ENCODE results near the gene KL.

The KL gene

DNA sequence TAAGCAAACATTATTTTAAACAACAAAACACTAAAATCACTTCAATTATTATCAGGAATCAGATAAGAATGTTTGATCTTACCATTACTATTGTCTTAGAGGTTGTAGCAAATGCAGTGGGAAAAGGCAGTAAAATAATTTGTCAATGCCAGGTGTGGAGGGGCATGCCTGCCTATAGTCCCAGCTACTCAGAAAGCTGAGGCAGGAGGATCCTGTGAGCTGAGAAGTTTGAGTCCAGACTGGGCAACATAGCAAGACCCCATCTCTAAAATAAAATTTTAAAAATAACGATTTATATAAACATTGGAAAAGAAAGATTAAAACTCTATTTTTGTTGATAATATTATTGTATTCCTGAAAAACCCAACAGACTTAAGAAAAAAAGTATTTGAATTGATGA lies 66.8 kb downstream of the KL start:
- no peak for DNase-seq (ENCODE audit: low read depth)

DNA sequence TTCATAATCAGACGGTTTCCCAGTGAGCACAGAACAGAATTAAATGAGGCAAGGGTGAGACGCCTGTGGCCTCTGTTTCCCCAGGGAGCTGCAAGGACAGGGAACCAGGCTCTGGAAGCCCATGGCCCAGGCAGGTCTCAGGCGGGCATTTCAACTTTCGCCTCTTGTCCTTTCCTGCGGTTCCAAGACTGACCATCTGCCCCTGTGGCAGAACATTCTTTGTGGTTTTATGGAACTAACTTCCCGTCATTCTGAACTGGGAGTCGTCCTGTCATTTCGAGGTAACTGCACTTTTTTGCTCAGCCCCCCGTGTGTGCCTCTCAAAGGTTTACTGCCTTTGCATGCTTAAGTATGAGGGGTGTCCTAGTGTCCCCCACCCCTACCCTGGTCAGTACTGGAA lies 70.9 kb downstream of the KL start:
- peak; percentile 59 for DNase-seq (ENCODE audit: low read depth)

DNA sequence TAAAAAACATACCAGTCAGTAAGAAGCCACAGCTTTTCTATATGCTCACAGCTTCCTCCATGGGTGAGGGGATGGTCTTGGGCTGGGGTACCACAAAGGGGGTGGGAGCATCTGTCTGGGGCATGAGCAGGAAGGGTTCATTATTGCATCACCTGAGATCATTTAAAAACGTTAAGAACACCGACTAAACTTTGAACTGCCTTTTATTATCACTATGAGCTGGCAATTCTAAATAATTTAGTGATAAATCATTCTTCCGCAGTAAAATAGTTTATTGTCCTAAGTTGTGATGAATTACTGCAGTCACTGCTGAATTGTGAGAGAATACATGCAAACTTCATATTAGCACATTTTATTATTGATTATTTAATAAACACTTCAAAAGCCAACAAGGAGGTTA lies 71.6 kb downstream of the KL start:
- peak; percentile 29 for DNase-seq (ENCODE audit: low read depth)

DNA sequence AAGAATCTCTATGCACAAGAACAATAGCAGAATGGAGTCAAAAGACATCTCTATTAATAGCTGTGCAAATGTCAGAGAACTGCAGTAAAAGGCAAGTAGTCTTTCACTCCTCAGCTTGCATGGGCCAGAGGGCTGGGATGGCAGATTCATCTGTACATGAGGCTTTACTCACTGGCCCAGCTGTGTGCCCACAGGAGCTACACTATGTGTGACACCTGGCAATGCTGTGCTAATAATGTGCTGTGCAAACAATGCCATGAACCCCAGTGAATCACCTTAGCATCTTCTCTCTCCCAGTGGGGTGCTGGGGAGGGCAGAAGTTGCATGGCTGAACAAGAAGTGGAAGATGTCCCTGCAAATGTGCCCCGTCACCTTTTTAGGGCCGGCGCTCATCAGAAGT lies 73.1 kb downstream of the KL start:
- no peak for DNase-seq (ENCODE audit: low read depth)

DNA sequence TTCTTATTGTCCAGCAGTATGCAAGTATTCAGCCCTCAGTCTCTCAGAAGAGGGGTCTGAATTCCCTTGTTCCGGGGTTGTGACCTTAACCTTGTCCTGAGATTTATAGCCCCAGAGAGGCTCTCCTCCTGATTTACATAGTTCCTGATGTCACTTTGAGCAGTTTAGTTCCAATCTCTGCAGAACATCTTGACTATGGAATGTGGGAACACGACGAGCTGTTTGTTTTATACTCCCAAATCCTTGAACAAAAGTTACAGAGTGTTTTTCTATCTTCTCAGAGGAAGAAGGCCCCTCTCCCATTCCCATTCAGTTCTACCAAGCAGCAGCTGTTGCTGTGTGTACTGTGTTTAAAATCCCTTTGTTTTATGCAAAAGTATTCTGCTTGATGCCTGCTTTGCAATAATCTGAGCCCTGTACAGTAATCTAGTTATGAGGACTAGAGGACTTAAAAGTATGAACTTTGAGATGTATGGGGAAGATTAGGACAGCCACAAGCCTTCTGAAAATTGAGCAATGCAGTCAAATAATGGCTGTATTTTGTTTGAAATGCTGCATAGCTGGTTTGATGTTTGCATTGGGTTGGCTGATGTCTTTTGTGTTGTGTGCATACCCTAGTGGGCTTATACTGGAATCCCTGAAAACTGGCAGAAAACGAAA lies 74.7 kb downstream of the KL start:
- peak; percentile 20 for DNase-seq (ENCODE audit: low read depth)

DNA sequence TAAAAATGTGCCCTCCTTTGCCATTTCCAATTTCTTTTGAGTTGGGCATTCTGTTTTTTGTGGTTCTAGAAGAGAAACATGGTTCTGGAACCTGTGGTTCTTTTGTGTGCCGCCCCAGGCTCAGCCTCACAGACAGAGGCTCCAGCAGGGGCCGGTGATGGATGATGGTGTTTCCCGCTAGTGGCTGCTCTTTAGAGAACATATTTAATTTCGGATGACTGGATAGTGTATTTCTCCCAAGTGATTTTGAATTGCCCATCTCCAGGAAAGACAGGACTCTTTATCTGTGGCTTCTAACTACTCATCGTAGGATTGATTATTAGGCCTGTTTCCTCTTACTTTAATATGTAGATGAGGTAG lies 75.2 kb downstream of the KL start:
- DNase-seq (ENCODE audit: low read depth) = no peak

DNA sequence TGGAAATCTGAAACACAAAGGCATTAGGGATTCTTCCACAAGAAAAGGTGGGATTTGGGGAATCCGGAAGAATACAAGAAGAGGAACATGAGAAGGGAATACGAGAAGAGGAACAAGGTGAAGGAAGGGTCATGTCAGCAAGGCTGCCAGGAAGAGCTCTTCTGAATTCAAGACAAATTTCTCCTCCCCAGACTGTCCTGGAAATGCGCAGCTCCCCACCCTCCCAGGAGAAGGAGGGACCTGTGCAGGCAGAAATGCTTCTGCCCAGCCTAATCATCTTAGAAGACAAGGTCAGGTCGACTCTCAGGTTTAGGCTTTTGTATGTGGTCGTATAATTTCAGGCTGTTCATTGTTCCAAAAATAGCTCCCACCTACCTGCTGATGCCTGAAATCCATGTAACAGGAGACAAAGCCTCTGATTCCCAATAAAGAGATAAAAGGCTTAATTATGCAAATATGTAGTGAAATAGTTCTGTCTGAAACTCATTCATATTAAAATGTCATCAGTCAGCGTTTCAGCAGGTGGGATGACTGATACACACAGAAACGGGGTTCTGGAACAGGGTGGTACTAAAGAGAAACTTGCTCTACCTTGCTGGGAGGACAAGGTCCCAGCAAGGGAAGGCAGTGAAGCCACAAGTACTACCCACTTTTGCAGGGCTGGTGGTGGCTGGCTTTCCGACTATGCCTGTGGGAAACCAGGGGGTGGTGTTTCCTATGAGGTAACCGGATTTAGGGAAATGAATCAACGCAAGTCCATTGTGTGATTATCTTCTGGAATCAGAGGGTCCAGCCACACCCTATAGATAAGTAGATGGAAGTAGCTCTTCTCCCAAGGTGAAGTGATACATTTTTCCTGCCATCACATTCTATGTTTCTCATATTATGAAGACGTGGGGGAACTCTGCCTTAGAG lies 76.1 kb downstream of the KL start:
- no peak for DNase-seq (ENCODE audit: low read depth)

DNA sequence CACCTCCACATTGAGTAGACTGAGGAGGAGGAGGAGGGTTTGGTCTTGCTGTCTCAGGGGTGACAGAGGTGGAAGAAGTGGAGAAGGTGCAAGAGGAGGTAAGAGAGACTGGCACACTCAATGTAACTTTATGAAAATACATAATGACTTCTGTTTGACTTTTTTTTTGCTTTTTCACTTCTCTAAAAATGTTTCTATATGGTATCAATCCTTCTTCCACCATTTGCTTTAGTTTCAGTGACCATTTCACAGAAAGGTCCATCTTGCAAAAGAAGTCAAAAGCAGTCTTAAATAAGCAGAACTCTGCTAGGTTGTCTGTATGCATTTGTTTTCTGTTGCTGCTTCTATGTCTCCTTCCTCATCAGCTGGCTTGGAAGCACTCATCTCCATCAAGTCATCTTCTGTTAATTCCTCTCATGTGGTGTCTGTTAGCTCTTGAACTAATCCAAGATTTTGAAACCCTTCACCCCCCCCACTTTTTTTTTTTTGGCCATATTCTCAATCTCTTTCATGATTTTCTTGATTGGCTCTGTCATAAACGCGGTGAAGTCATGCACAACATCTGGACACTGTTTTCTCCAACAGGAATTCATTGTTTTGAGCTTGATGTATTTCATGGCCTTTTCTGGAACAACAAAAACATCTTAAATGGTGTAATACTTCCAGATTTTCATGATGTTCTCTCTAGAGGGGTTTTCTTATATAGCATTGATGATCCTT lies 80.8 kb downstream of the KL start:
- no peak for DNase-seq (ENCODE audit: low read depth)

DNA sequence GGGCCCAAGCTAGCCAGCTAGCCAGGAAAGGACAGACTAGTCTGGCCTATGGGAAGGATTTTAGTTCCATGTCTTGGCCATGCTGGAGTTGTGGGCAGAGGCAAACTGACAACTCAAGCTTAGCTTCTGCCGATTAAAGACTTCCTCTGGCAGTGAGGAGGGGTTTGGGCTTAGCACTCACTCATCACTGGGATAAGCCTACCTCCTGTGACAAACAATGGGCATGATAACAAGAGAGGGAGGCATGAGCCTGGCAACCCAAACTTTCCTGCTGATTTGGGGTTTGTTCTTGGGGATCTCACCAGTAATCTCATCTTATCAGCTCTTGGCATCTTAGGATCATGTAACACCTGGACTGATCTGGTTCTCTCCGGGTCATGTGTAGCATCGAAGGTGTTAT lies 83.6 kb downstream of the KL start:
- no peak for DNase-seq (ENCODE audit: low read depth)

DNA sequence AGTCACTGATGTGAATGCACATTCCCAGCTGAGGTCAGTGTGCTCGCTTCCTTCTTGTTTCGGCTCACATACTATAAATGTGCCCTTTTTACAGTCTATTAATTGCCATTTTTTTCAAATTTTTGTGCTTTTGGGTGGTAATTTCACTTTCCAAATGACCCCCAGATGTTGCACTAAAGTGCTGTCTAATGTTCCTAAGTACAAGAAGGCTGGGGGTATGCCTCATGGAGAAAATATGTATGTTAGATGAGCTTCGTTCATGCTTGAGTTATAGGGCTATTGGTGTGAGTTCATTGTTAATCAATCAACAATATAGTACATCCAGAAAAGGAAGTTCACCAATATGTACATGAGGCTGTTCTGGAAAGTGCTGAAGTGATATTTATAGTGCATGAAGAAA lies 84.7 kb downstream of the KL start:
- DNase-seq (ENCODE audit: low read depth) = peak; percentile 12

DNA sequence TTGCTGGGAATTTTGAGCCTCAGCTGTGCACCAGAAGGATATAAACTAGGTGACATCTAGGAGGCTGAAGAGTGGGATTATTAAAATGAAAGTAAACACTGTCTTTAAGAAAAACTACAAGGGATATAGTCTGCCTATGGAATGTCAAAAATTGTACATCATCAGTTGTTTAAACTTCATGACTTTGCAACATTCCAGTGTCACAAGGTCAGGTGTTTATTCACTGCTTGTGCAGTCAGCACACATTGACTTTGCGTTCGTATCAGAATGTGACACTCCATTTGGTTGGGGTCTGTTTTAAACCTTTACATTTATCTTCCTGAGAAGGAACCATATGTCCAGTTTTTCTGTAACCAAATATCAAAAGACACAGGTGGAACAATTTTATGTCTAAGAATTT lies 85.6 kb downstream of the KL start:
- peak; percentile 56 for DNase-seq (ENCODE audit: low read depth)

DNA sequence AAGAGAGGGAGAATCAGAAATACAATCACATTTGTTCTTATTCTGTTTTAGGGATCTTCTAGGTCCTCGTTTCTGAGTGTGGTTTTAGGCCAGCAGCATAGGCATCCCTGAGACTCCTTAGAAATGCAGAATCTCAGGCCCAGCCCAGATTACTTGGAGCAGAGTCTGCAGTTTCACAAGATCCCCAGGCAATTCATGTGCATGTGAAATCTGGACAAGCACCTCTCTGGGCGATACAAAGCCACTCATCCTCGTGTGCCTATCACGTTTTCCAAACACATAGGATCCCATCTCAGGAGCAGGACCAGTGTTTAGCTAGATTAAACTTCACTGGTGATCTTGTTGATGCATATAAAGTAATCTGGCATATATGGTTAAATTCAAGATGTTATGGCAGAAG lies 87.2 kb downstream of the KL start:
- no peak for DNase-seq (ENCODE audit: low read depth)

DNA sequence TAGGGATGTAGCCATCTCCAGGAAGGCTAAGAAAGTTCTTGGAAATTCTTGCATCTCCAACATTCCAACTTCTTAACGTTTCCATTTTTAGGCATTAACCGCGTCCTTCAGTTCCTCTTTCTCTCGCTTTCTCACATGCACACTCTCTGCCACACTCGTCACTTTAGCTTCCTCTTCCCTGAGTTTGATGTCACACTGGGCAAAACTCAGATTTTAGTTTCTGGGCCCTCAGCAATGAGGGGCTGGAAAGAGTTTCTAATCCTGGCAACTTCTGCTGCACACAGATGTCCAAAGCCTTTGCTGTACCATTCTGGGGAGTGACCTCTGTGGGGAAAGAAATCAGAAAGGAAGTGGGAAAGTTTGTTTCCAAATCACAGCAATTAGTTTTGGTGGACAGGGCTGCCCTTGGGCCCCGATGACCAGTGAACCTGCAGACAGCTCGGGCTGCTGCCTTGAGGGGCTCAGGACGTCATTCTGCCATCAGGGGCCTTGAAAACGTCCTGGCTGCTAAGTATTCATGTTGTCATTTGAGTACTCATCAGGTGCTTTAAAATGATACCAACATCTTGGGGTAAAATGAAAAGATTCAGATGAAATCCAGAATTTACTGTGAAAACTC lies 89.3 kb downstream of the KL start:
- no peak for DNase-seq (ENCODE audit: low read depth)

DNA sequence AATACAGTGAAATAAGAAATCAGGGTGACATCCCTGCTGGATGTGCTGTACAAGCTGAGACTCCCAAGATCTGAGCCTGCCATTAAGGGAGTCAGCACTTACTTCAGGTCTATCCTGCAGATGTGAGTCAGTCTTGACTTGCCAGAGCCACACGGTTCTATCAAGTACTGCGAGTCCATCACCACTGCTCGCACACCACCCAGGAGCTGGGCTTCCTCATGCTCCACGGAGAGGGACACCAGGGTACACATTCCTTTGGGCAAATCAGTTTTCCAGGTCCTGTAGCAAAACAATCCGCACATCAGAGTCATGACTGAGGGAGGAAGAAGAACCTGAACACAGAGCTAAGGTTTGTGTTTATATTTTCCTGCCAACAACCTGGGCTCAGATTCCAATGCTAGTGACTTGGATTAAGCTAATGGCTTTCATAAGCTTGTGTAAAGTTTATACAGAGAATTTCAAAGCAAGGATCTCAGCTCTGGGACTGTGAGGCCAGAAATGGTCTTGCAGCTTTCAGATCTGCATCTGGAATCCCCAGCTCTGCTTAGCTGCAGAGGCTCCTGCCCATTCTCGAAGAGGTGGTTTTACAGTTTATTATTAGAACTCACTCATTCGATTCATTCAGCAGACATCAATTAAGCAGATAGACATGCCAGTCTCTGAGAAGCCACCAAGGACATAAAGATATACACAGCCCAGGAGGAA lies 90.6 kb downstream of the KL start:
- DNase-seq (ENCODE audit: low read depth) = peak; percentile 47

DNA sequence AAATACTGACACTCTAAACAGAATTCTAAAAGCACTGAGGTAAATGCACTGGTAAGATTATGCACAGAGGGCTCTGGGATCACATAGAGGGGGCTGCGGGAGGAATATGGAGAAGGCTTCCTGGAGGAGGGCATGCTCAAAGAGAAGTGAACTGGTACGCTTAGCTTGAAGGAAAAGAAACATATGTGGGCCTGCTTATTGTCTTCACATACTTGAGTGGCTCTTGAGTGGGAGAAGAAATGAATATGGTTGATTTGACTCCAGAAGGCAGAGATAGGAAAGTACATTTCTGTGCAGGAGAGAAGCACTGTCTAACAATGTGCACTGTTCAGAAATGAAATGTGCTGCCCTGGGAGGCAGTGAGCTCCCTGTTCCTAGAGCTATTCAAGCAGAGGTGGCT lies 91.1 kb downstream of the KL start:
- DNase-seq (ENCODE audit: low read depth) = no peak

DNA sequence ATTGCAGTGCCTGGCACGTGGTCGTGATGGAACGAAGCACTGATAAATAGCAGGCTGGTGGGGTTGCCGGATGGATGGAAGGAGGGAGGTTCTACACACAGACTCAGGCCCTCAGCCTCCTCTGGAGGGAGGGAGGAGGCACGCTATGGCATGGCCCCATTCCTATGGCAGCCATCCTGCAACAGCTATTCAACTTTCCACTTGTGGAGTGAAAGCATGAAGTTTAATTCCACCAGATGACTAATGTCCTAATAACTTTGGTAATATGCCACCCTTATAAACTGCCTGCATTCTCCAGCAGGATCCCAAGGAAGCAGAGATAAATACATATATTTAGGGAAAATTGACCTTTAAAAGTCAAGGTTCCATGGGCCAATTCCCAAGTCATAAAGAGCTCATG lies 92.4 kb downstream of the KL start:
- DNase-seq (ENCODE audit: low read depth) = peak; percentile 59

DNA sequence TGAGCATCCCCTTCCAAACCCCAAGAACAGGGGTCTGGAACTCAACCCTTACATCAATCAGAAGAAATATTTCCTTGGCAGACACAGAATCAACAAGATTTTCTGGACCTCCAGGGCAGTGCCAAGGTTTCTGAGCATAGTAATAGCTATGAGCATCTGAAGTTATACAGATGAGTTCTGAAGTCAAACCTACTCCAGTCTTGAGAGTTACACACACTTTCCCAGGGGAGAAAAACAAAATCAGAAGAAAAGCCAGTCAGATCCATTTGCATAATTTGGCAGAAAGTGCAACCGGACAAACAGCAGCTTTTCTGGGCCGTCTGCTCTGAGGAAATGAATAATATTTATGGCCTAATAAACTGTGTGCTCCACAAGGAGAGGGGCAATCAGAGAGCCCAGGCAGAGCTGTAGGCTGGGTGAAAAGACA lies 93.1 kb downstream of the KL start:
- no peak for DNase-seq (ENCODE audit: low read depth)

DNA sequence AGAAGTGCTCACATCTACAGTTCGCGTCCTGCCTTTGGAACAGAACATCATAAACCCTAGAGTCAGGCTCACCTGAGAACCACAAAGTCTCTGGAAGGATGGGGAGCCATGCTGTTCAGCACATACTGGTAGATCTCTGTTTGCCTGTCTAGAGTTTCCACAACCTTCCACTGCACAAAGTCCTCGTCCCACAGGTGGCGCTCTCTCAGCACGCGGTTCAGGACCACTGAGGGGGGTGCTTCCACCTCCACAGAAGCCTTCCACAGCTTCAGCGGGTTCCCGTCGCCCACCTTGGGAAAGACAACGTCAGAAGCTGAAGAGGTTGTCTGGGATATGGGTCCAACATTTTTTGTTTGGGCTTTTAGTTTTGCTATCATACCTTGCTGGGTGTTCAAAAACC lies 93.6 kb downstream of the KL start:
- DNase-seq (ENCODE audit: low read depth) = no peak

DNA sequence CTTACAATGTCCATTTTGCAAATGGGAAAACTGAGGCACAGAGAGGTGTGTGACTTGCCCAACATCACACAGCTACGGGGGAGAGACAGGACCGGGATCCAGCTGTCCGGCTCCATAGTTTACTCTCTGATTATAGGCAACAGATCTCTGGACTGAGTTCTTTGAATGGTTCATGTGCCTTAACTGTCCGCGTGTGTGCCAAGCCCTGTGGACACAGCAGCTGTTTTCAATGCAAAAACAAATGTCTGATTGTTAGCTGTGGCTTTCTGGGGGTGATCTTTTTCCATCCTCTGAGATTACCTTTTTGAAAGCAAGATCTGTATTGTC lies 94.1 kb downstream of the KL start:
- DNase-seq (ENCODE audit: low read depth) = no peak

DNA sequence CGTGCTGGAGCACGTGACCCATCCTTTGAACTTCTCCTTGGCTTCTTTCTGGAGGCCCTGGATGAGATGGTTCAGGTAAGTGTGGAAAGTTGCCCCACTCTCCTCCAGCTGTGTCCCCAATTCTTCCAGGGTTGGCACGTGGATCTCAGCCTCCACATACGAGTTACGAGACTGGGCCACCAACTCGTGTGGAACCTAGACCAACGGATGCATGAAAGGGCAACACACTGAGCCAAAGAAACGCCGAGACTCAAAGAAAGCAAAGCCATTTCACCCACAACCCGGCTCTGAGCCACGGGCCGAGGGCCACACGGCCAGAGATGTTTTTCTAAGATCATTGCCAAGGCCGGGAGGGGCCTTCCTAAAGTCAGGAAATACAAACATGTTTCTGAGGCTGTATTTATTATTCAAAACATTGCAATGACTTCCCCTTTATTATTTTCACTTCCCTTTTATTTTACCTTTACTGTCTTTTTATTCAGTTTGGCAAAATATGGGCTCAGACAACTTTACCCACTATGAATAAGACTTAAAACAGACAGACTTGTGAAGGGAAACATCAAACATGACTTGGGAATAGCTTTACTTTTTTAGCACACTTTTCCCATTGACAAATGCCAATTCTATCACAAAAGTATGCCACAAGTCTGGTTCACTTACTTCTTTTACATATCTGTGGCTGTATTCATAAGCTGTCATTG lies 94.6 kb downstream of the KL start:
- peak; percentile 59 for DNase-seq (ENCODE audit: low read depth)

DNA sequence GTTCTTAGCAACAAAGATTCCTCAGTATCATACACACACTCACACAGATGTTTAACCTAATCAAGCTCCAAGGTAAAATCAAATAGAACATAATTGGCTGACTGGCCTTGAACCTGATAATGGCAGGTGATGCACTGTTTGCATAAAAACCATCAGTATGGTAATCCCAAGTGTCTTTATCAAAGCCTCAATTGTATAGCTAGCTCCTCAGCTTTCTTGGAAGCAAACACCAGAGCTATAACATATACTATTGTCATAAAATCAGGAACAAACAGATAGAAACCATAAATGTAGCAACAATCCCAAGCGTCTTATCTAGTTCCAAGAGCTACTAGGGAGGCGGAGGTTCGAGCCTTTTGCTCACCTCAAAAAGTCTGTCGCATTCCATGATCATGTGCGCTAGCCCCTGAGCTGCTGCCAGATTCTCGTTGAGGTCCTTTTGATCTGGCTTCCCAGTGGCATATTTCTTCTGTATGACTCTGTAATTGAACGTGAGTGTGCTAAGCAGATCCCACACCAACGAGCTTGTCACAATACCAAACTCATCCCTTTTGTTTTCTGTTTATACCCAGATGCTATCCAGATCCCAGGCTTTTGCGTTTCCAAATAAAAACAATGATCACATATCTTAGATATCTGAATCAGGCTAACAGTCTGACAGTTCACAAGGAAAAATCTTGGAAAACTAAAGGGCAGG lies 95.3 kb downstream of the KL start:
- DNase-seq (ENCODE audit: low read depth) = peak; percentile 53

Measured in iris pigment epithelial cell (primary cell).